ENCODE results near the gene P3H2.

DNA sequence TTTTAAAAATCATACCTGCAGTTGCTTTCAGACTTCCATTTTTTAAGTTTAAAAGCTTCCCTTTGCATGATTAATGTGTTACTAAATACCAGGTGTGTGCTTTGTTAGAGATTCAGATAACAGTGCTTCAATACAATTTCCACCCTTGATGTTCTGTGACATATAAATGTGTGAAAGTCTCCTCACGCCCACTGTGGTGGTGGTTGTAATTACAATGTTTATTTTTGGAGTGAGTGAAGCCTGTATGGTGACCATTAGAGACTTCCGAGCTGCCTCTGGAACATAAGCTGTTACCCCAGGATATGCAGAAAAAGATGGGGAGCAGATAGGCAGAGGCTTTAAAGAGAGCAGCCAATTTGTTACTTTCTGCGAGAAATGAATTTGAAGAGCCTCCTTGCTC lies 57.2 kb downstream of the P3H2 start:
- TF ChIP-seq CTCF (conservative IDR thresholded peaks at IDR 0.05; ENCODE audit: low read length): no peak
- no peak for TF ChIP-seq EZH2phosphoT487 (IDR thresholded peaks at IDR 0.05; ENCODE audit: borderline replicate concordance)
